HepG2 (cell line): Measurements from ENCODE around the gene CLIC5.

Source experiments
- GABPA ChIP-seq, 2 experiments: IDR thresholded peaks; 2 replicates each; pipeline ENCODE4 v1.6.1; 2011 to 2016; ENCODE audit warnings: low read depth in 2 of 2, low read length in 1 of 2, missing biosample characterization in 1 of 2, missing genetic modification characterization in 1 of 2
- NR1H2 ChIP-seq: sonication (generic); formaldehyde crosslinking; IDR thresholded peaks from 2 replicates; pipeline ENCODE4 v1.8.1; 2022; ENCODE audit warnings: low read depth, missing genetic modification reagents, borderline replicate concordance
- TARDBP ChIP-seq: sonication (generic); formaldehyde crosslinking; IDR thresholded peaks from 2 replicates; pipeline ENCODE4 v1.8.0; 2022; ENCODE audit warnings: mild to moderate bottlenecking, missing genetic modification reagents
- ZNF713 ChIP-seq: sonication (generic); formaldehyde crosslinking; IDR thresholded peaks from 2 replicates; pipeline ENCODE4 v1.4.0; 2020; ENCODE audit warnings: mild to moderate bottlenecking, missing genetic modification reagents

- TF ChIP-seq NR1H2 (CRISPR knock-in tag) (no peak), TARDBP (CRISPR knock-in tag) (no peak), ZNF713 (CRISPR knock-in tag) (no peak), GABPA (IDR thresholded peaks at IDR 0.05; ENCODE audit: low read depth, low read length) (no peak), GABPA (CRISPR knock-in tag; IDR thresholded peaks at IDR 0.05; ENCODE audit: low read depth) (no peak)
These were observed 32.6 kb downstream of the CLIC5 start for GRCh38 chr6:45983062-45983461.
